Epithelial cell of proximal tubule (primary cell): ENCODE measurements around the gene KIN. TPM values are rescaled to one million over a fixed set of nuclear protein-coding genes. Genes with fewer than 3 reads are reported as not detected.

Experiments used
- DNase-seq: peaks from one replicate; pipeline ENCODE4 v3.0.0-alpha.2; 2011; ENCODE audit warnings: low read depth
- H3K4me3 ChIP-seq: 2 replicates; pipeline ENCODE4 v1.5.1; 2011; ENCODE audit warnings: low read depth, mild to moderate bottlenecking, low read length
- total RNA-seq: library from RNA; depleted of rRNA; stranded (reverse); fragments of >200 nt; gene quantifications from 2 replicates; pipeline ENCODE4 v1.2.3, GENCODE V29; 2015
- TF ChIP-seq, protein P1 (sequence below): conservative IDR thresholded peaks from 2 replicates; pipeline ENCODE4 v1.5.1; 2012; ENCODE audit warnings: low read depth, mild to moderate bottlenecking, low read length

Gene KIN
- total RNA-seq, 1 donor from 2014 or later = 10.8 TPM

DNA sequence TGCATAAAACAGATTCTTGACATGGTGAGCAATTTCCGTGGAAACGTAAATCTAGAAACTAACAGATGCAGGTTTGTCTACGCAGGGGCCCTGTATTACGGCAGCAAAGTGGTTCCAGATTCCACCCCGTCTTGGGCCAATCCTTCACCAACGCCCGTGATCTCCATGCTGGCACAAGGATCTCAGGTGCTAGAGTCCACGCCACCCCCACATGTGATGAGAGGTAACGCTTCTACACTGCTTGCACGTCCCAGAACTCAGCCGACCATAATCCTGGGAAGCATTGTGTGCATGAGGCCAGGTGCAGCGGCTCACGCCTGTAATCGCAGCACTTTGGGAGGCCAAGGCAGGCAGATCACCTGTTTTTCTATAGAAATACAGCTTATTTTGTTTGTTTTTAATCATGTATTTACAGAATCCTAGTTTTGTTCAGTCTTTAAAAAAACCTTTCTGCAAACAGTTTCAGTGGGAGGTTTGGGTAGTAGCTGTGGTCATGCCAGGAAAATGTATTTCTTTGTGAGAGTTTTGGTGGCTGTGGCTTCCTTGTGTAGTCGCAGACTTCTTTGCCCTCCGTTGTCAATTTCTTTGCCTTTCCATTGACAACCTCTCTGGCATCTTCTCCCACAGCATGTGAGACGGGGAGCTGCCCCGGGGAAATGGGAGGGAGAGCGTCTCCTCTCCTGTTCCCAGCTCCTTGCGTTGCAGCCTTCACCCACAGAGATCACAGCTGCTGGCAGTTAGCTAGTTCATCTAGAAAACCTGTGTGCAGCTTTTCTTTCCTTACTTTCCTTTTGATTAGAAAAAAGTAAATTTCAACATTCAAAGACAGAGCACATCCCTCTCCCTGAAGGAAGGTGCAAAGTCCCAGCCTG lies 49.0 kb downstream of the KIN start:
- no peak for DNase-seq
- H3K4me3 ChIP-seq = no peak overlapping the region
- TF ChIP-seq, protein P1, sequence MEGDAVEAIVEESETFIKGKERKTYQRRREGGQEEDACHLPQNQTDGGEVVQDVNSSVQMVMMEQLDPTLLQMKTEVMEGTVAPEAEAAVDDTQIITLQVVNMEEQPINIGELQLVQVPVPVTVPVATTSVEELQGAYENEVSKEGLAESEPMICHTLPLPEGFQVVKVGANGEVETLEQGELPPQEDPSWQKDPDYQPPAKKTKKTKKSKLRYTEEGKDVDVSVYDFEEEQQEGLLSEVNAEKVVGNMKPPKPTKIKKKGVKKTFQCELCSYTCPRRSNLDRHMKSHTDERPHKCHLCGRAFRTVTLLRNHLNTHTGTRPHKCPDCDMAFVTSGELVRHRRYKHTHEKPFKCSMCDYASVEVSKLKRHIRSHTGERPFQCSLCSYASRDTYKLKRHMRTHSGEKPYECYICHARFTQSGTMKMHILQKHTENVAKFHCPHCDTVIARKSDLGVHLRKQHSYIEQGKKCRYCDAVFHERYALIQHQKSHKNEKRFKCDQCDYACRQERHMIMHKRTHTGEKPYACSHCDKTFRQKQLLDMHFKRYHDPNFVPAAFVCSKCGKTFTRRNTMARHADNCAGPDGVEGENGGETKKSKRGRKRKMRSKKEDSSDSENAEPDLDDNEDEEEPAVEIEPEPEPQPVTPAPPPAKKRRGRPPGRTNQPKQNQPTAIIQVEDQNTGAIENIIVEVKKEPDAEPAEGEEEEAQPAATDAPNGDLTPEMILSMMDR = no peak

DNA sequence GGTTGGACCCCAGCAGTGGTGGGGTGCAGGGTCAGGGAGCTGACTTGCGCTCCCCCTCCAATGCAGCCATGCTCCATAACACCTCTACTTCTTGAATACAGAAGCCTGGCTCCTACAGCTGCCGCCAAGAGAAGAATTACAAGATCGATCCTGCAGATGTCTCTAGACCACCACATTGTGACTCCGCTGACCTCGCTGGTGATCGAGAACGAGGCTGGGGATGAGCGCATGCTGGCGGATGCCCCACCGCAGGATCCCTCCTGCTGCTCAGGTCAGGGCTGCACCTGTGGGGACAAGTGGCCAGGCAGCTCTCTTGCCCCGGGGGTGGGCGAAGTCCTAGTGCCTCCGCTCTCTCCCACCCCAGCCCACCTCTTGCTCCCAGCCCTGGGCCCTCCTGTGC lies 53.0 kb downstream of the KIN start:
- DNase-seq = no peak
- no peak overlapping the region for H3K4me3 ChIP-seq
- TF ChIP-seq, protein P1 = no peak

DNA sequence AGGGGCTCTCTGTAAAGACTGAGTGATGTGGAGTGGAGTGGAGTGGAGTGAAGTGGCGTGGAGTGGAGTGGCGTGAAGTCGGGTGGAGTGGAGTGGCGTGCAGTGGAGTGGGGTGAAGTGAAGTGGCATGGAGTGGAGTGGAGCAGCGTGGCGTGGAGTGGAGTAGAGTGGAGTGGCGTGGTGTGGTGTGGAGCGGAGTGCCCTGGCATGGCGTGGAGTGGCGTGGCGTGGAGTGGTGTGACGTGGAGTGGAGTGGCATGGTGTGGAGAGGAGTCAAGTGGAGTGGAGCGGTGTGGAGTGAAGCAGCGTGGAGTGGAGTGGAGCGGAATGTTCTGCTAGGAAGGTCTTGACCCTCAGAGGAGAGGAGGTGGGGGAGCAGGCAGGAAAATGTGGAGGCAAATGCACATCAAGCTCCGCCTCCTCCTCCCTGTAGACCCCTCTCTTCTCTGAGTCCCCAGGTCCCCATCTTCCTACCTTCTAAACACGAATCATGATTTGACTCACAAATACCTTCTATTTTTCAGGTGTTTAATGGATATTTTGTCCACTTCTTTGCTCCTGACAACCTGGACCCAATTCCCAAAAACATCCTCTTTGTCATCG lies 64.8 kb downstream of the KIN start:
- TF ChIP-seq, protein P1 = no peak
- H3K4me3 ChIP-seq = no peak overlapping the region
- DNase-seq = no peak

DNA sequence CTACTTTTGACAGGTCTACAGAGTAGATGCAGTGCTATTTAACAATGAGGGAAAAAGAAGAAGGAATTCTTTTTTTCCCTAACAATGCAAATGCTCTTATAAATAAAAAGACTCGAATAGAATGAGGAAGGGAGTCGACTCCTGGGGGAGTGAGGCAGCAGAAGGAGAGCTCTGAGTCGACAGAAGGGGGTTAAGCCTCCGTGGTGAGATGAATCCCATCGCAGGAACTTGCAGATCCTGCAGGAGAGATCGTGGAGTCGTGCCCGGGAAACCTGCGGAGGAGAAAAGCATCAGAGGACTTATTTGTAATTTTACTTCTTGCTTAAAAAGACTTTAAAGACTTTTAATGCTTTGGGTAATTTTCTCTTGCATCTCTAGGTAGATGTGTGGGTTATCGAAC lies 67.3 kb downstream of the KIN start:
- TF ChIP-seq, protein P1 = no peak
- no peak for DNase-seq
- no peak overlapping the region for H3K4me3 ChIP-seq

DNA sequence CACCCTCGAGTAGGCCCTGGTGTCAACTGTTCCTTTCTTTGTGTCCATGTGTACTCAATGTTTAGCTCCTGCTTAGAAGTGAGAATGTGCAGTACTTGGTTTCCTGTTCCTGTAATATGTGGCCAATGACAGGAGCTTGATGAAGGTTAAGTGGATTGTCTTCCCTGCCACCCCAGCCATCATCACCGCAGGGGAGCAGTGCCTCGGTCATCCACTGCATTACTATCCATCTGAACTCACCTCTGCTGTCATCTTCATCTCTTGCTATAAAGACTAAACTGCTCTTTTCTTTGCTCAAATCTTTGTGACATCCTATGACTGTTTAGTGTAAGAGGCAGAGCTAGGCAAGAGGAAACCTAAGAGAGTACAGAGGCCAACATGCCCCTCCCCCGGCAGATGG lies 69.1 kb downstream of the KIN start:
- TF ChIP-seq, protein P1 = no peak
- no peak for DNase-seq
- no peak overlapping the region for H3K4me3 ChIP-seq

DNA sequence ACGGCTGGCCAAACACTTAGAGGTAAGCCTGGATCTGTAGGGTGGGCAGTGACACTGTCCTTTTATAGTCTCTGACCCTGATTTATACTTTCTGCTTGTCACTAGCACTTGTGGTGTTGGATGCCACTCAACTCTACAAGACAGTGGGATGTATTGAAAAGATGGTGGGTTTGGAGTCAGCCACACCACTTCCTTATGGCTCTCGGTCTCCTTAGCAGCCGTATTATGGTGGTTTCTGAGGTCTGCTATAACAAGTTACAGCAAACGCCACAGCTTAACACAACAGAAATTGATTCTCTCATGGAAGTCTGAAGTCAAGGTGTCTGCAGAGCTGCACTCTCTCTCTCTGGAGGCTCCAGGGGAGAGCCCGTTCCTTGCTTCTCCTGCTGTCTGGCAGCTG lies 70.0 kb downstream of the KIN start:
- TF ChIP-seq, protein P1 = no peak
- no peak overlapping the region for H3K4me3 ChIP-seq
- DNase-seq = no peak
